Measurements from ENCODE around the gene ASB7. TPM values are rescaled to one million over a fixed set of nuclear protein-coding genes. Genes with fewer than 3 reads are reported as not detected.

ASB7 gene
- total RNA-seq, 1 experiment from 2014 or later: 14.1 TPM

DNA sequence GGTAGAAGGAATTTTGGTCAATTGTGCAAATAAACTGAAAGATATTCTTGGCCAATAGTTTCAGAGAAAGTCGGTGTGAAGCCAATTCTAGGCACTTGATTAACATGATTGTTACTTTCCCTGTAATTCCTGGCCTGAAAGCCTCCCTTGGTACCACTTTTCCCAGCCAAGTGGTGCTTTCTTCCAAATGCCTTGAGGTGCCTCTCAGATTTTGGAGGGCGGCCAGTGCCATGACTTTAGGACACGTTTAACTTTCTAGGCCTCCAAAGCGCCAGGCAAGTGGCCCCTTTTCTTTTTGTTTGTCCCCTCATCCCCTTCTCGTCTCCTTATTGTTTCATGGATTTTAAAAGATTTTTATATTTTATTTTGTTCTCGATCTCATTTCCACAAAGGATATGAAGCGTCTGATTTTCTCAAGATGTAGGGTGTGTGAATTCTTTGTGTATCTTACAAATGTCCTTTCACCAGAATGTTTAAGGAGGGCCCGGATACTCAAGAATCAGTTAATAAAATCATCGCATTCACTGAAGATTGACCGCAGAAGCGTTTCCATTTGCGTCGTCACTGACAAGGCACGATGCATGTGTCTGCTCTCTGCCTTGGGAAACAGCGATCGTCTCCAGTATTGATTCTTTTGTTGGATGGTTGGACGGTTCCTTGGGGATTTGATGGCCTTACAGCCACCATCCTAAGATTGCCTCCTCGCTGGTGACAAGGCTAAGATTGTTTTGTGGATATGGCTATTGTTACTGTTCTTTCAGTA lies 87.8 kb downstream of the ASB7 start:
- peak; percentile 47 for DNase-seq (ENCODE audit: low read depth, low spot score)
- in situ Hi-C loops (cut with HindIII; ENCODE audit: low pct_unique_long_range_greater_than_20kb, low sequenced_read_pairs): no loop called here

DNA sequence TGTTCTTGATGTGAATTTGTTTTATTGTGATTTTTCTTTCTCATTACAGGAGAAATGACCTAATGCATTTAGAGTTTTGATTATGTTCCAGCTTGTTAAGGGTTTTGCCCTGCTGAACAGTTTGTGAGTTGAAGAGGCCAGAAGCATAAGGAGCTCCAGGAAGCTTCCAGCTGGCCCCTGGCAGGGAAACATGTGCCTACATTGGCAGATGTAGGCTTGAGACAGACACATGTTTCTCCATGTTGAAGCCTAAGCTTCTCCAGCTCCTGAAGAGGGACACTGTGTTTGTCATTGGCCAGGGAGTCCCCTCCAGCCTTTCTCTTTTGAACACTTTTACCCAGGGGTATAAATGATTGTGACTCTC lies 88.4 kb downstream of the ASB7 start:
- DNase-seq (ENCODE audit: low read depth, low spot score): no peak
- in situ Hi-C loops (cut with HindIII; ENCODE audit: low pct_unique_long_range_greater_than_20kb, low sequenced_read_pairs): no loop called here

DNA sequence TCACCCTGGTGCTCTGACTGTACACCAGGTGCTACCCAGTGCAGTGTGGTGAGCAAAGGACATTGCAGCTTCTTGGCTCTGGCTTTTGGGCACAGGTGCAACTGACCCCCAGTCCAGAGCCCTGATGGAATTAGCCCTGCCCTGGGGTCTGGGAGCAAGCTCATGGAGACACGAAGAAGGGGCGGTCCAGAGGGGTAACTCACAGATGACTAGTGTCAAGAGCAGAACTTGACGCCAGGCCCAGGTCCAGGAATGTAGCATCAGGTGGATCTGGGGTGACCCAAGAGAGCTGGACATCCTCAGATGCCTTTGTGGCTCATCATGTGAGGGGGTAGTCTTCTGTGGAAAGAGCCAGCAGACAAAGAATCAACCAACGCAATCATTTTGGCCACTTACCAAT lies 88.9 kb downstream of the ASB7 start:
- DNase-seq (ENCODE audit: low read depth, low spot score): no peak
- in situ Hi-C loops (cut with HindIII; ENCODE audit: low pct_unique_long_range_greater_than_20kb, low sequenced_read_pairs): no loop called here

DNA sequence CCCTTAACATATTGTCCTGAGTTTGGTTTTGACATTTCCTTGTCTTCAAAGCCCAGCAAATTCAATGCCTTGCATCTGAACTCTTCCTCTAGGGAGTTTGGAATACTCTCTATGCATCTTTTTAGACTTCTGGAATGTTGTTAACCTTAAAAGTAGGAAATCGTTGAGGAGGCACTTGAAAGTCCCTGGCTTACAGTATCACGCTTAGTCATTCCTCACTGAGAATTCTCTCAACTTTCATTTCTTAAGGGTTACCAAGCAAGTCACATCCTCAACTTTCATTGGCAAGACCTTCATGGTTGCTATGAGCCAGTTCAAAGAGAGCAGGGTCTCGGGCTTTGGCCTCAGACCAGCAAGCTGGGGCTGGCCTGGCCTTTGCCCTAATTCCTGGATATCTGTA lies 89.9 kb downstream of the ASB7 start:
- in situ Hi-C loops (cut with HindIII; ENCODE audit: low pct_unique_long_range_greater_than_20kb, low sequenced_read_pairs): no loop called here
- DNase-seq (ENCODE audit: low read depth, low spot score): no peak

DNA sequence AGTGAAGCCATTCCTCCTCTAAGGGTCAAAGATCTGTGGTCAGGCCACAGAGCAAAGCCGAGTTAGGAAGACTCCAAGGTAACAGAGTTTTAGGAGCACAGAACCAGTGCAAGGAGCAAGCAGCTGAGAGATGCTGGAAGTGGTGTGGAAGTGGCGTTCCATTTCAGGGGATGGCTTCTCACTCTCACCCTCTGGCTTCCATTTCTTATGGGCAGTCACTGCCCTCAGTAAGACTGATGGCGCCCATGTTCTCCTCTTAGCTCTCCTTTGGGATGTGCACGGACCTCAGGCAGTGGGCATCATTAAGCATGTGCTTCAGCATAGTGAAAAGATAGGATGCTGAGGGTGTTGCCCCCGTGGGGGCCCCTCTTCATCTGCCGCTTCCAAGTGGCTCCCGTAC lies 90.3 kb downstream of the ASB7 start:
- in situ Hi-C loops (cut with HindIII; ENCODE audit: low pct_unique_long_range_greater_than_20kb, low sequenced_read_pairs): no loop called here
- no peak for DNase-seq (ENCODE audit: low read depth, low spot score)

DNA sequence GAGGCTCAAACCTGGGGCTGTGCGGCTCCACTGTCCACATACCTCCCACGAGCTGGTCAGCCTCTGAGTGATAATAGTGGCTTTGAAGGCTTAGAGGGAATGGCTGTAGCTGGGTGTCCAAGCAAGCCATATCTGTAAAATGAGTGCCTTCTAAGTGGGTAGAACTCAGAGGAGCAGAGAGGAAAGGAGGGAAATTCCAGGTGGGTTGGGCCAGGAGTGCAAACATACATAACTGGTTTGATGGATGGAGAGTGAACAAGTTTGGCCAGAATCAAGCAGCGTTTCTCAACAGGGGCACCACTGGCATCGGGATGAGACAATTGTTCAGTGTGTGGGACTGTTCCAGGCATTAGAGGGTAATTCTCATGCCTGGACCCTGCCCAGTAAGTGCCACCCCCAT lies 91.1 kb downstream of the ASB7 start:
- DNase-seq (ENCODE audit: low read depth, low spot score): no peak
- in situ Hi-C loops (cut with HindIII; ENCODE audit: low pct_unique_long_range_greater_than_20kb, low sequenced_read_pairs): no loop called here

DNA sequence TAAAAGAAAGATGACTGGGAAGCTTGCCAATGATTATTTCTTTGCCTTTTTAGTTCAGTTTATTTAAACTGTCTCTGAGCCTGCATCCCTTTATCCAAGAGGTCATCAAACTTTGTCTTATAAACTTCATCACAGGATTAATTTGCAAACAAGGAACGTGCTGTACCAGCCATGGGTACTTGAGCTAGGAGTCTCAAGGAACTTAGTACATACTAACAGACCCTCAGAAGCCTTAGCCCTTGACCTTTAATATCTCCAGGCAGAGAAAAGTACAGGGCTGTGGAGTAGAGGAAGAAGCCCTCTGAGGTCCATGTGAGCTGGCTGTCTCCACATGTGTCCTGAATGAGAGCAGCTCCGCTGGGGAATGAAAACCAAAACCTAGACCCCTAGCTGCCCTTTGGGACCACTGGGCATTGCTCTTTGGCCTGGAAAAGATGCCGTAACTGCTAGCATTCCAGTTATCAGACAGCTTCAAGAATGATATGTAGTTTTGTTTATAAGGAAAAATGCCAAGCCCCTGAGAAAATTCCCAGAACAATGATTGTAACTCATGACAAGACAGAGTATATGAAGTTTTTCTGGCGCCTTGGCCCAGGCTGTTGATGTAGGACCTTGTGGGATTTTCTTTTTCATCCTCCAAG lies 92.1 kb downstream of the ASB7 start:
- in situ Hi-C loops (cut with HindIII; ENCODE audit: low pct_unique_long_range_greater_than_20kb, low sequenced_read_pairs): no loop called here
- DNase-seq (ENCODE audit: low read depth, low spot score): no peak

DNA sequence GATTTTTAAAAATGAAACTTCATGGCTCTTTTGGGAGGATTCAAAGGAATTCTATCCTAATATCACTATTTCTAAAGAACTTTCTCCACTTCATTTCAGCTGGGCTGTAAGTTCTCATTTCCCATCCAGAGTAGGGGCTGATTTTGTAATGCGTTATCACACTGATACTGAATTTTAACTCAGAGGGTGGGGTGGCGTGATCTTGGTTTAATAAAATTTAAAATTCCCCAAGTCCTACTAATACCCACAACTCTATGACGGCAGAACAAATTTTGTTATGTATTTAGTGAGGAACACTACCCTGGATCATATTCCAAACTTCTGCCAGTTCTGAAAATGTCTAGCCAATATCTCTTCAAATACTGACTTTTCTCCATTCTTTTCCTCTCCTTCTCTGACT lies 92.7 kb downstream of the ASB7 start:
- in situ Hi-C loops (cut with HindIII; ENCODE audit: low pct_unique_long_range_greater_than_20kb, low sequenced_read_pairs): no loop called here
- no peak for DNase-seq (ENCODE audit: low read depth, low spot score)

DNA sequence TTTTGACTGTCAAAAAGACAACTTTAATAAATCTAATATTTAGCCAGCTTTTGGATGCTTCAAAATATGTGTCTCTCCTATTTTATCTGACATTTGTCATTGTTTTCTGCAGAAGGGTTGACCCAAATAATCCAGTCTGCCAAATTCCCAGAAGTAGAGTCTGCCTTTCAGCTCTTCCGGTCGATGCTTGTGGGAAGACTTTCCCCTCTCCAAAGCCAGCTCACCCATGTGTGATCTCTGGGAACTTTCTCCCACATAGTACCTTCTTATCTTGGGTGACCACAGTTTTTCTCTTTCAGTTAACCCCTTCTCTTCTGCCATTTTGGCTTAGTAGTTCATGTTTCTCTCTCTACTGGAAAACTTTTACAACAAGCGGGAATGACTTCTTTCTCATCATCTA lies 94.1 kb downstream of the ASB7 start:
- in situ Hi-C loops (cut with HindIII; ENCODE audit: low pct_unique_long_range_greater_than_20kb, low sequenced_read_pairs): no loop called here
- DNase-seq (ENCODE audit: low read depth, low spot score): peak; percentile 13

Small RNA genes within 50 kb of the gene (small RNA-seq; reads per million reads assigned to genes)
- gene RF00019 (0 reads per million in 2 experiments), gene RNU6-181P (0 reads per million in 2 experiments)

Other genes with a start within 250 kb of the ASB7 start
- gene CERS3, start 73.6 kb upstream of the ASB7 start, total RNA-seq (2014; rRNA removed; shearing (Covaris generic)): not detected in 2 replicates
- 35.0 and 36.9 TPM in 2 replicates for gene LINS1, start 405 bp upstream of the ASB7 start, total RNA-seq (2014; rRNA removed; shearing (Covaris generic))

All from SK-MEL-5 (cell line).